ENCODE data around the gene CFL2. TPM values are rescaled to one million over a fixed set of nuclear protein-coding genes. Genes with fewer than 3 reads are reported as not detected.
"Not testable (repeated sequence)": the region's sequence is repeated elsewhere in the genome, so short reads cannot be mapped to it uniquely, and the experiment has no call there.

The CFL2 gene
- polyA plus RNA-seq, 3 donors: 60.0 to 80.8 (median 65.7) TPM

DNA sequence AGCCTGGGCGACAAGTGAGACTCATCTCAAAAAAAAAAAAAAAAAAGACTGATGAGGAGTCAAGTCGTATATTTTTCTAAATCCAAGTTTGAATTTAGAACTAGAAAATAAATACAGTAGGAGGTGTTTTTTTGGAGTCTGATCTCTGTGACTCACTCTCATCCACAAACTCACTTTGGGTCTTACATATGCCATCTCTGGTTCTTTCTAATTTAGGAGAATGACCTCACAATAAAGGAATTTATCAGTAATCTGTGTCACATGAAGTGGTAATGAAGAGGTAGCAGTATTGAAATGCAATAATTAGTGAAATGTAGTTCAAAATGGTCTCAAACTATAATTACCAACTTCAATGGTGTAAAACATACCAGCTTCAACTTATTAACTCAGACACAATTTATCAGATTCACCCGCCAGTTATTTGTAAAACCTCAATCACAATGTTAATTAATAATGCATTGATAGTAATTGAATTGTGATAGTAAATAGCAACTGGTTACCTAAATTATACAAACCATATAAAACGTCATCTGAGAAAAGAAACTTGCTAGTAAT is 4.4 kb upstream of the CFL2 start:
- DNase-seq (ENCODE audit: extremely low read depth in 1 of 11, low read depth in 9 of 11, low spot score in 4 of 11): no peak

DNA sequence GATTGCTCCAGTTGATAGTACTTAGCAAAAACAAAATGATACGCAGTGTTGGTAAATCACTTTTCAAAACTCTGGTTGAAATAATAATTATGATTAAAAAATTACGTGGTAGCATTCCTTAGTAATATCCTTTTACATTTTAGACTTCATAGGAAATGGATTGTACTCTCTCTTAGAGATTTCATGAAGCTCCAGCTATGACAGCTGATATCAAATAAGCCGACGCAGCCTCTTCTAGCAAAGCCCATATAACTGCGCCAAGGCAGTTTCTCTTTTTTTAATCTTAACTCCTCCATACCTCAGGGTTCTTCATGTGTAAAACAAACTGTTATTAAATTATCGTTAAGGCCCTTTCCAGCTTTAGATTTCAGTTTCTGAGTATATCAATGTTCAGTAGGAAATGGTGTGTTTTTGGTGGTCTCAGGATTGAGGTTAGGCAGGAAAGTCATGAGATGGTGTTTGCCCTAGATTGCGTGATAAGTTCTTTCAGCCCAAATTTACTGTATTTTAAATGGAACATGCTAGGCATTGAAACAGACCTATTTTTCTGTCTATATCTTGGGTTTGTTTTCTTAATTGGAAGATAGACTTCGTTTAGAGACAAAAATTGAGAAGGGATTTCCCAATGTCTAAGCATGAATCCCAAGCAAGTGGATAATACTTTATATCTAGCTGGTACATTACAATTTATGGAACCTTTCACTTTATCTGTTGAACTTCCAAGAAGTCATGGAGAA is 902 bp upstream of the CFL2 start:
- DNase-seq (ENCODE audit: extremely low read depth in 1 of 11, low read depth in 9 of 11, low spot score in 4 of 11): no peak

DNA sequence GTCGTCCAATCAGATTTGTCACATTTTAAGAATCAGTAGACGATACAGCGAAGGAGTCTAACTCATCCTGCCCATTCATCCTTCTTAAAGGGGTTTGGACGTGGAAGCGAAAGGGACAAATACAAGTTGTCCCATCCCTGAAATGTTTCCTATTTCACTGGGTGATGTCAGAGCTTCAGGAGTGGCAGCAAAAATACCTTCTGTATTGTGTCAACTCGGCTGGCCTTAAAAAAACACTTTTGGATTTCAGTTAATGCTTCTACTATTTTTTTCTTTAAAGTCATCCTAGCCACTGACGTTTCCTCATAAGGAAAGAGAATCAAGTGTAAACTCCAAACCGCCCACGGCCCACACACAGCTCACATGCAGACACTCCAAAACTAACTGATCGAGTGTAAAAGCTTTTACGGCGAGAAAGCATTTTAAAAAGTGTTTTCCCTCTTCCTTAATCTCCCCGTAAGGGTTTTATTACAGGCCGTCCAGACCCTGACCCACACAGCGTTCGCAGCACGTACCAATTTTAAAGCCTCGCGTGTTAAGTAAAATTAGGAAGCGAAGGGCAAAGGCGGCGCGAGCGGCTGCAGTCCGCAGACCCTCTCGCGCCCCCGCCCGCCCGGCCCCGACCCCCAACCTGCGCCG is 593 bp downstream of the CFL2 start:
- peak in 5 of 11 donors; percentile 33 to 51 (median 35) for DNase-seq (ENCODE audit: extremely low read depth in 1 of 11, low read depth in 9 of 11, low spot score in 4 of 11)

DNA sequence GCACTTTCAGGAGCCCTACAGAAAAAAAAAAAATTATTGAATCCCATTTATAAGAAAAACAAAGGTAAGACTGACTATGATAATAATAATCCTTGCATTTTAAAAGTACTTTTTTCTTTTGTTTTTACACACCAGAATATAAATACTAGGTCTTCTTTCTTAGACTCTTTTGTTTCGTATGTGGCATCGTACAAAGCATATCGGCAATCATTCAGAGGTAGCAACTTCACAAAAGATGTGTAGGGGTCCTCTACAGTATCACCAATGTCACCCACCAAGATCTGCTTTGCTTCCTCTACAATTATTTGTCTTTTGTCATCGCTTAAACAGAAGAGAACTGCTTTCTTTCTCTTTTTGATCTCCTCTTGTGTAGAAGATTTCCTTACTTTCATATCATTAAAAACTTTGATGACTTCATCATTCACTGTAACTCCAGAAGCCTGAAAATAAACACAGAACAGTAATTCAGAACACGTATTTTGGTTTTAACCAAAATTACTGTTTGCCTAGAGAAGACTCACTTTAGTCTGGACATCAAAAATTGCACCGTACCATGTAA is 1.2 kb downstream of the CFL2 start:
- no peak for DNase-seq (ENCODE audit: extremely low read depth in 1 of 11, low read depth in 9 of 11, low spot score in 4 of 11)

DNA sequence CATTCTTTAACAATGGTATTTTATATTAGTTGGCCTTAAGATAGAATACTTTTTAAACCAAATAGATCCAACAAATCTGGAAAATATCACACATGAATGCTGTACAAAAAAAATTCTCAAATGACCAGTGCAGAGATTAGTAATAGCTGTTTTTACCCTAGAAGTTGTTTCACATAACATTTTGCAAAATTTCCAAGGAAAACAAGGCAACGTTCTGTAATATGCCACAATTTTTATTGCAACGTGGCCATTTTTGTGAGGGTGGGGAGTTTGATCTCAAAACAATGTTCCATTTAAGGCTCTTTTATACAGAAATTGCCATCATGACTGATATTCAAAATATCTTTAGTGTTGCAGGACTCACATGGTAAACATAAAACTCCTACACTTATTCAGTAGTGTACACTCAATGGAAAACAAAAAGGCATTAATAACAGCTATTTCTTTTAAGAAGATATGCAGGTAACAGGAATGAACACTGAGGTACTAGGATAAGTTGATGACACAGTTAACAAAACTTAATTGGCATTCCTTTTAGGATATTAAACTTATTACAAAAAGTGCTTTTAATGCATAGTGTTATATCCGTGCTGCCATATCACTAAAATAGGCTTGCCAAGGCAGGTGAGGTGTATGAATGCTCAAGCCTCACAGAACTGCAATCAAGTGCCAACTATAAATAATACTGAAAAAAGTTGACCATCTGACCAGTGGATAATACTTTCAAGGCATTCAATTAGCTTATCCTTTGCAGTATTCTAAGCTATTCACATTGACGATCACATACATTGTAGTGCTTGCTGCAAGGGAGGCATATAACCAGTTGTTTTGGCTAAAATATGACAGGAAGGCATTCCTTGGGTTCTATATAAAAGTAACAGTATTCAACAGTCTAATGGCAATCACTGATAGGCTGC is 2.3 kb downstream of the CFL2 start:
- no peak for DNase-seq (ENCODE audit: extremely low read depth in 1 of 11, low read depth in 9 of 11, low spot score in 4 of 11)

DNA sequence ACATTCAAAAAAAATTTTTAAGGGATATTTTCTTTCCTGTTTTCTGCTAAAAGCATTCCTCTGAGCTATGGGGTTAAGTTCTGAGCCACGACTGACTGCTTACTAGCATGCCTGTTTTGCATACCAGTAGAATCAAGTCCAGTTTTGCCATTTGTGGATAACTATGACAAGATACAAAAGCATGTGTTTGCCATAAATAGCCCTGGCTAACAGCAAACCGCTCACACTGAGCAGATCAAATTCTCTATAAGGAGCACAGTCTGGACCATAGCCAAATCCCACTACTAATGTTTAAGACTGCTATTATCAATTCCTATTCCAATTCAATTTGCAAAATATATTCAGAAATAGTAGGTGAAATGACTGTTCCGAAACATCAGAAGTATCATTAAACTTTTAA is 3.2 kb downstream of the CFL2 start:
- DNase-seq (ENCODE audit: extremely low read depth in 1 of 11, low read depth in 9 of 11, low spot score in 4 of 11): no peak

DNA sequence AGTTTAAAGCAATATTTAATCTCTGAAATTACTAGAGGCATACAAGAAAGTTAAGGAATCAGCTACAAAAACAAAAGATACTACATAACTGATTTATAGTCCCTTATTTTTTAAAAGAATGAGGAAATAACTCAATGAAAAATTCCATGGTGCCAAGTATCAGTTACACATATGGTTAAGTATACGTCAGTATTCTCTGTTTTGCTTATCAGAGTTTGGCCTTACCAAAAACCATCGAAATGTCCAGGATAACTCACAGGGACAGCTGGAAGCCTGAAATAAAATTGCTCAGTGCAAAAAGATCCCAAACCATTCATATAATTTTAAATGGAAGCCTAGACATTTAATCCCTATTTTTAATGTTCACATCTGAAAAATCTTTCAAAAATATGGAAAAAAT is 3.6 kb downstream of the CFL2 start:
- no peak for DNase-seq (ENCODE audit: extremely low read depth in 1 of 11, low read depth in 9 of 11, low spot score in 4 of 11)

DNA sequence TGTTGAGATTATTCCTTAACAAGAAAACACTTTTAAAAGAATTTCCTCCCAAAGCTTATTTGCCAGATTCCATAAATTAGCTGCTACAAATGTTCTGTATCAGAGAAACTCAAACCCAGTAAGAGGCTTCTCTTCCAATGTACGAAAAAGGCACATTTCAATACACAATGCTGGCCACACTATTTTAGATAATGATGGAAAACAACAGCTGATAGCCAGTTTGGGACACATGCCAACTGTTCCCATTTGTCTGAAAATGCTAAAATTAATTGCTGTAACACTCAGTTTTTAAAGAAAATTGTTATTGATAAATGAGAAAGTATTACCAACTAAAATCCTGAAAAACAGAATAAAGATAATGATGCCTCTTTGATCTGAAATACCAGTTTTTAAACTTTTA is 4.4 kb downstream of the CFL2 start:
- no peak for DNase-seq (ENCODE audit: extremely low read depth in 1 of 11, low read depth in 9 of 11, low spot score in 4 of 11)

DNA sequence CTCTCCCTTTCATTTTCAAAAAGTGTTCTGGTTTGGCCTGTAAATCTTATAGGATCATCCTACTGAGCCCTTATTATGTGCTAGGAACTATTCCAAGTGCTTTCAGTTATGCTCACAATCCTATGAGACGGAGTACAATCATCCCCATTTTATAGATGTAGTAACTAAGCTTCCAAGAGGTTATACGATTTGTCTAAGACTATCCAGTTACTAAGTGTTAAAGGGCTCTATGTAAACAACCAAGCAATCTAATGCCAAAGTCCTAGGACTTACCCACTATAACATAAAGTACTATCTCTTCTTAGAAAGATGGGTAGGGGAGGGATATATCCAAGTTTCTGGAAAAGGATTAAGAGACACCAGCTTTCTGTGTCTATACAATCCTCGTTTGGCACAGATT is 6.7 kb downstream of the CFL2 start:
- no peak for DNase-seq (ENCODE audit: extremely low read depth in 1 of 11, low read depth in 9 of 11, low spot score in 4 of 11)

DNA sequence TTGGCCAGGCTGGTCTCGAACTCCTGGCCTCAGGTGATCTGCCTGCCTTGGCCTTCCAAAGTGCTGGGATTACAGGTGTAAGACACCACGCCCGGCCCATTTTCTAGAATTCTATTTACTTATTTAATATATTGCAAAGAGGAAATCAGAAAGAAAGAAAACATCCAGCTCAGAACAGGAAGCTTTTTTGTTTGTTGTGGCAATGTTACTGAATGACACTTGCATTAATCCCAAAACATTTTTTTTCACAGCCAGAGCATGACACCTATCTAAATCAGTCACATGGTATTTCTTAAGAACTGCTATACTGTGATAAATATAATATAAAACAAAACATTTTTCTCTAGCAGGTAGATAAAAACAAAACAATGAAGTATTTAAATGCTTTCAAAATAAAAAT is 12.6 kb downstream of the CFL2 start:
- DNase-seq (ENCODE audit: extremely low read depth in 1 of 11, low read depth in 9 of 11, low spot score in 4 of 11): no peak

DNA sequence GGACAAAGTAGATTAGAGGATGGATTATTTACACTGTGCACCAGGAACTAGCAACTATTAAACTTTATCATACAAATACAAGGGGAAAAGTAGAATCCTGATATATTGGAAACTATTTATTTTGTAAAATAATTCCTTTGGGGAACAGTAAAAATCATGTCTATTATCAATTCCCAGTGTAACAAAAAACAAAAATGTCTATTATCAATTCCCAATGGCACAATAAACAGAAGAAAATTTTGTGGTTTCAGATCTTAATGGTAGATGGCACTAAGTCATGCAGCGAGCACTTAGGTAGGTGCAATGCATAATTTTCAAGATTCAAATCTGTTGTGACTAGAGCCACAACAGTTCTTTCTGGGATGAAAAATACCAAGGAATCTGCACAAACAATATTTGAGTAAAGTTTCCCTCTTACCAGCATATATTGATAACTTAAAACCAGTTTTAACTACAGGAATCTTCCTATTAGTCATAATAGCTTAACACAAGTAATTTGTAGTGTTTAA is 13.7 kb downstream of the CFL2 start:
- DNase-seq (ENCODE audit: extremely low read depth in 1 of 11, low read depth in 9 of 11, low spot score in 4 of 11): no peak

DNA sequence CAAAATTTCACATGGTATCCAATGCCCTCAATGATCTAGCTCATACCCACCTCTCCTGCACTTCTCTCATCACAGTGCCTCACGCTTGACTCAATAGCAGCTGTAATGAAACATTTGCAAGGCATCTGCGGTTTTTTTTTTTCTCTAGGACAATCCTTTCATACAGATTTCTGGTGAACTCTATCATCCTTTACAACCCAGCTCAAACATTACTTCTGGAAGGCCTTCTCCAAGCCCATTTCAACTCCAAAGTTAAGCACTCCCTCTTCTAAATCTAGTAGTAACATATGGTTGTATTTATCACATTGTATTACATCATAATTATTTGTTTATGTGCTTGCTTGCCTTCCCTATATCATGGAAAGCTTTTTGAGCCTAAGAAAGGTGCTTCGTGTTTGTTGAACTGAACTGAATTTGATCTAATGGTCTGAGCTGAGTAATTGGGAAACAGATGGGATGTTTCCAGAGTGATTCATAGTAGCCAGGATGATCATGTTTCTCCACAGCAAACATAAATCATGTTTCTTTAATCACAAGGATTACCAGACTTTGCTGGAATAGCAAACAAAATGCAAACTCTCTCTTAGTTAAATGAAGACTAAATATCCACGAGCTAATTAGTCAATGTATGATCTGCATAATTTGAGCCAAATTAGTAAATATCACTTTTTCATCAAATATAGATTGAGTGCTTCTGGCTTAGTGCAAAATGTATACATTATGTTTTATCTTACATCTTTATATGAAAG is 14.3 kb downstream of the CFL2 start:
- DNase-seq (ENCODE audit: extremely low read depth in 1 of 11, low read depth in 9 of 11, low spot score in 4 of 11): no peak

DNA sequence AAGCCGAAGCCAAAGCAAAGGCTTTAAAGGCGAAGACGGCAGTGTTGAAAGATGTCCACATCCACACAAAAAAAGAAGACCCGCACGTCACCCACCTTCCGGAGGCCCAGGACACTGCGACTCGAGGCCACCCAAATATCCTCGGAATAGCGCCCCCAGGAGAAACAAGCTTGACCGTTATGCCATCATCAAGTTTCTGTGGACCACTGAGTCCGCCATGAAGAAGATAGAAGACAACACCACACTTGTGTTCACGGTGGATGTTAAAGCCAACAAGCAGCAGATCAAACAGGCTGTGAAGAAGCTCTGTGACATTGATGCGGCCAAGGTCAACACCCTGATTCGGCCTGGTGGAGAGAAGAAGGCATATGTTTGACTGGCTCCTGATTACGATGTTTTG is 20.2 kb downstream of the CFL2 start:
- DNase-seq (ENCODE audit: extremely low read depth in 1 of 11, low read depth in 9 of 11, low spot score in 4 of 11): not testable (repeated sequence)

DNA sequence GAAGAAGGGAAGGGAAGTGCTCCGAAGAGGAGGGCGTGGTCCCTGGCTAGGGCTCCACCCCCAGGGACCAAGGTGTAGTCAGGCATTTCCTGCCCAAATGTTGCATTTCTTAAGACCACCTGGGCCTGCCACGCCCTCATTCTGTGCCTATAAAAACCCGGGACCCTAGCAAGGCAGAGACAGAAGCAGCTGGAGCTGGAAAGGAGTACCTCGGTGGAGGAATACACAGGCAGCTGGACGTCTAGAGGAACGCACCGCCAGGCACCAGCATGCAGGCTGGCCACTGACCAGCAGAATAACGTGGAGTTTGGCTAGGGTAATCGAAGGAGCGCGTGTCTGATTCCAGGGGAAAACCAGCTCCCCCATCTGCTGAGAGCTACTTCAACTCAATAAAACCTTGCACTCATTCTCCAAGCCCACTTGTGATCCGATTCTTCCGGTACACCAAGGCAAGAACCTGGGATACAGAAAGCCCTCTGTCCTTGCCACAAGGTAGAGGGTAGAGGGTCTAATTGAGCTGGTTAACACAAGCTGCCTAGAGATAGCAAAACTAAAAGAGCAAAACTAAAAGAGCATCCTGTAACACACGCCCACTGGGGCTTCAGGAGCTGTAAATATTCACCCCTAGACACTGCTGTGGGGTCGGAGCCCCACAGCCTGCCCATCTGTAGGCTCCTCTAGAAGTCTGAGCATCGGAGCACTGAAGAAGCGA is 21.0 kb downstream of the CFL2 start:
- no peak for DNase-seq (ENCODE audit: extremely low read depth in 1 of 11, low read depth in 9 of 11, low spot score in 4 of 11)

DNA sequence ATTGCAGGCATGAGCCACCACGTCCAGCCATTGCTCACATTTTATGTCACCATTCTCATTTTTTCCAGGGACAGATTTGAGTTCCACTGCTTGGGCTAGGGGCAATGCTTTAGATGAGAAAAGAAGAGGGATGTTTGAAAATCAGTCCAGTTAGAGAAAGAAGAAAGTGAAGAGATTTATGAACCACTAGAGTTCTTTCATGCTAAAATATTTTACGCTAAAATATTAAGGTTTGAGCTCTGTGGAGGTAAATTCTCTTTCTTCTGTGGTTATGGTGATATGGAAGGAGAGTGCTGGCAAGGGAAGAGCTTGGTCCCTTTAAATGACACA is 21.5 kb downstream of the CFL2 start:
- no peak for DNase-seq (ENCODE audit: extremely low read depth in 1 of 11, low read depth in 9 of 11, low spot score in 4 of 11)

DNA sequence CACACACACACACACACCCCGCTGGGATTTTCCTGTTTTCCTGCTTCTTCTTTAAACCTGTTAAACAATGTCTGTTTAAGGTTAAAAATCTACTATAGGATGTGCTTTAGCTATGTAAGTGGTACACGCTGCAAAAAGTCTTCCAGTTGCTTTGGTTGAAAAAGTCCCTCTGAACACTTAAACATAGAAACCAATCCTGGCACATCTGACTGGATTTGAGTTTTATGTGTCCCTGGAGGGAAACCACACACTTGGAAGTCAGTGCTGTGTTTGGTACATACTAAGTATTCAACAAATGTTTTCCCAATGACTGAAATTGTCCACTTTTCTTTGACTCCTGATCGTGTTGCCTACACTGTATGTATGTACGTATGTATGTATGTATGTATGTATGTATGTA is 22.0 kb downstream of the CFL2 start:
- DNase-seq (ENCODE audit: extremely low read depth in 1 of 11, low read depth in 9 of 11, low spot score in 4 of 11): no peak

DNA sequence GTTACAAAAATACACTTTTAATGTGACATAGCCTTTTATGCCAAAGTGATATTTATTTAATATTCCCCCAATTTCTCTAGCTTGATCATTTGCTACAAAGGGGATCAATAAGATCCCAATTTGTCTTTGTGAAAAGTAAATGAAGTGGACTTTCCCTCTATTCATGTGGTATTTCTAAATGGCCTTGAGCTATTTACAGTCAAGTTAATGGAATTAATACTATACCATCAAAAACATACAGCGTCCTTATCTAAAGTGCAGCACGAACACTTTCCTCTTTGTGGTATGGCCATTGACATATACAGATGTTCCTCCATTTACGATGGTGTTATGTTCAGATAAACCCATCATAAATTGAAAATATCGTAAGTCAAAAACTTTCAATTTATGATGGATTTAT is 23.2 kb downstream of the CFL2 start:
- DNase-seq (ENCODE audit: extremely low read depth in 1 of 11, low read depth in 9 of 11, low spot score in 4 of 11): no peak
